AG04450 (cell line): ENCODE results near the gene MNAT1. TPM values are rescaled to one million over a fixed set of nuclear protein-coding genes. Genes with fewer than 3 reads are reported as not detected.

Experiments
- CTCF ChIA-PET: fragments of 300-600, 350-600 bp; formaldehyde crosslinking; extraction: SDS; loops from one replicate; lab custom pipeline; 2022; ENCODE audit warnings: antibody characterized with exemption, inconsistent platforms; lab: Charles Lee
- POLR2A ChIA-PET: fragments of 350-600 bp; formaldehyde crosslinking; extraction: SDS; loops from one replicate; lab custom pipeline; 2021; ENCODE audit warnings: antibody characterized with exemption, inconsistent platforms; lab: Yijun Ruan, JAX
- DNase-seq: peaks from one replicate; pipeline ENCODE4 v3.0.0-alpha.2; 2011; ENCODE audit warnings: low read depth, low spot score
- H3K27ac ChIP-seq: one replicate; pipeline ENCODE4 v1.5.1; 2012; ENCODE audit warnings: low read depth, low read length, control low read depth
- H3K27me3 ChIP-seq: one replicate; pipeline ENCODE4 v1.6.0; 2012; ENCODE audit warnings: low read length; ENCODE audit not compliant: control insufficient read depth, insufficient read depth
- H3K4me3 ChIP-seq: 2 replicates; pipeline ENCODE4 v1.5.1; 2011; ENCODE audit warnings: mild to moderate bottlenecking, low read depth, low read length, control low read depth
- H3K9me3 ChIP-seq: 2 replicates; pipeline ENCODE4 v1.5.1; 2012; ENCODE audit warnings: low read length; ENCODE audit not compliant: control insufficient read depth, insufficient read depth
- polyA plus RNA-seq: library from polyadenylated mRNA; depleted of rRNA; stranded (reverse); fragments of >200 nt; gene quantifications from 2 replicates; pipeline ENCODE4 v1.2.3, GENCODE V29; 2011; rRNA removed
- small RNA-seq: library from RNA; depleted of rRNA; stranded (forward); fragments of <200 nt; gene quantifications from one replicate; pipeline ENCODE3, GENCODE V24; 2012; ENCODE audit warnings: low read depth; ENCODE audit not compliant: insufficient read length
- TF ChIP-seq, protein P1 (sequence below): IDR thresholded peaks from 2 replicates; pipeline ENCODE4 v1.5.1; 2011; ENCODE audit warnings: low read depth, low read length, control low read depth, inconsistent platforms

Gene MNAT1
- polyA plus RNA-seq, 1 experiment, result 69.3 TPM

GRCh38 chr14:60989599-60989998 is 255.0 kb downstream of the MNAT1 start:
- no peak overlapping the region for H3K4me3 ChIP-seq
- no peak for DNase-seq
- TF ChIP-seq, protein P1, sequence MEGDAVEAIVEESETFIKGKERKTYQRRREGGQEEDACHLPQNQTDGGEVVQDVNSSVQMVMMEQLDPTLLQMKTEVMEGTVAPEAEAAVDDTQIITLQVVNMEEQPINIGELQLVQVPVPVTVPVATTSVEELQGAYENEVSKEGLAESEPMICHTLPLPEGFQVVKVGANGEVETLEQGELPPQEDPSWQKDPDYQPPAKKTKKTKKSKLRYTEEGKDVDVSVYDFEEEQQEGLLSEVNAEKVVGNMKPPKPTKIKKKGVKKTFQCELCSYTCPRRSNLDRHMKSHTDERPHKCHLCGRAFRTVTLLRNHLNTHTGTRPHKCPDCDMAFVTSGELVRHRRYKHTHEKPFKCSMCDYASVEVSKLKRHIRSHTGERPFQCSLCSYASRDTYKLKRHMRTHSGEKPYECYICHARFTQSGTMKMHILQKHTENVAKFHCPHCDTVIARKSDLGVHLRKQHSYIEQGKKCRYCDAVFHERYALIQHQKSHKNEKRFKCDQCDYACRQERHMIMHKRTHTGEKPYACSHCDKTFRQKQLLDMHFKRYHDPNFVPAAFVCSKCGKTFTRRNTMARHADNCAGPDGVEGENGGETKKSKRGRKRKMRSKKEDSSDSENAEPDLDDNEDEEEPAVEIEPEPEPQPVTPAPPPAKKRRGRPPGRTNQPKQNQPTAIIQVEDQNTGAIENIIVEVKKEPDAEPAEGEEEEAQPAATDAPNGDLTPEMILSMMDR, result no peak
- POLR2A ChIA-PET, result interaction anchor here (0.7 kb wide), 1 partner anchor 336 kb away, joined by 3 read pairs; no protein-coding TSS in a partner anchor
- no peaks in the 10 kb centered on the region for H3K27me3 ChIP-seq
- no peaks in the 10 kb centered on the region for H3K9me3 ChIP-seq
- H3K27ac ChIP-seq, result no peak overlapping the region
- CTCF ChIA-PET, result no interaction called here

DNA sequence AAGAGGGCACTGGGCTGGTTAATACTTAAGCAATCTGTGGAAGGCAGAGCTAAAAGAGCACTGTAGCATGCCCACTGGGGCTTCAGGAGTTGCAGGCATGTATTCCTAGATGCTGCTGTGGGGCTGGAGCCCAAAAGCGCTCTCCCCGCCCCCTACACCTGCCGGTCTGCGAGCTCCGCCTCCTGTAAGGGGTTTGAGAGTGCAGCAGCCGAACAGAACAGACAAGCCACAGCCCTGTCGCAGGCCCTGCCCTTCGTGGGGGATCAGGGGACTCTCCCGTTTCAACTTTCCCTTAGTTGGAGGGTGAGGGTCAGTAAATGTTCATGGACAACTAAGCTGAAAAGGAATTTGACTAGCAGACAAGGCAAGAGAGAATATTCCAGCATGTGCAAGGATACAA is 264.1 kb downstream of the MNAT1 start:
- no peak for DNase-seq
- Histone ChIP-seq H3K9me3 (no peaks in the 10 kb centered on the region; the same call in 1 of the 2 replicates), H3K27ac (no peak overlapping the region), H3K4me3 (no peak overlapping the region), H3K27me3 (no peaks in the 10 kb centered on the region)
- CTCF ChIA-PET, result no interaction called here
- POLR2A ChIA-PET, result no interaction called here
- TF ChIP-seq, protein P1, result no peak

DNA sequence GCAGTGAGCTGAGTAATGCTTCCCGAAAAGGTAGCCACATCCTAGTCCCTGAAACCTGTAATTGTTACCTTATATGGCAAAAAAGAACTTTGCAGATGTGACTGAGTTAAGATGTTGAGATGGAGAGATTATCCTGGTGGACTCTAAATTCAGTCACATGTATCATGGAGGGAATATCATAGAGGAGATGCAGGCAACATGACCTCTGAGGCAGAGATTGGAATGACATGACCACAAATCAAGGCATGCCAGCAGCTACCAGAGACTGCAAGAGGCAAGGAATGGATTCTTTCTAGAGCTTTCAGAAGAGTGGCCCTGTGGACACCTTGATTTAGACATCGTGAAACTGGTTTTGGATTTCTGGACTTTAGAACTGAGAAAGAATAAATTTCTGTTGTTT is 265.0 kb downstream of the MNAT1 start:
- TF ChIP-seq, protein P1, result no peak
- no peaks in the 10 kb centered on the region for H3K27me3 ChIP-seq
- ChIA-PET CTCF (interaction anchor here (0.5 to 2.3 kb wide), 2 partner anchors 26 to 279 kb away, joined by 3 to 6 read pairs; no protein-coding TSS in a partner anchor), POLR2A (no interaction called here)
- no peaks in the 10 kb centered on the region; the same call in 1 of the 2 replicates for H3K9me3 ChIP-seq
- no peak for DNase-seq
- H3K27ac ChIP-seq, result no peak overlapping the region
- H3K4me3 ChIP-seq, result no peak overlapping the region

DNA sequence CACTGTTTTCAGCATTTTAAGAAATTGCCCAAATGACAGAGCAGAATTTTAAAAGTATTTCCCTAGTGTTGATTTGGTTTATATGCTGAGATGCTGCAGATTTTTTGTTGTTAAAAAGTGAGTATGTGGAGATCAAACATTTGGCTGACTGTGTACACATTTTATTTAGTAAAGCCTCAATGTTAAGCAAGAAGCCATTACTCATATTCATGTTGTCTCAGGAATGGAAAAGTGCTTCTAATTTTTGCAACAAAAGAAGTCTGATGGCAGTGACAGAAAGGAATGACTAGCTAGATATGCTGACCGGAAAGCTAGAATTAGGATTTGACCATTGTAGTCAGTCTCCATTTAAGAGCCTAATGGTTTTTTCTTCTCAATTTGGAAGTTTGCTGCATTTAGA is 269.0 kb downstream of the MNAT1 start:
- Histone ChIP-seq H3K4me3 (no peak overlapping the region), H3K9me3 (no peaks in the 10 kb centered on the region), H3K27me3 (no peaks in the 10 kb centered on the region), H3K27ac (no peak overlapping the region)
- ChIA-PET POLR2A (no interaction called here), CTCF (no interaction called here)
- TF ChIP-seq, protein P1, result no peak
- DNase-seq, result no peak

GRCh38 chr14:61019537-61019936 is 285.0 kb downstream of the MNAT1 start:
- no peak overlapping the region for H3K27ac ChIP-seq
- POLR2A ChIA-PET, result no interaction called here
- DNase-seq, result no peak
- no peaks in the 10 kb centered on the region for H3K27me3 ChIP-seq
- CTCF ChIA-PET, result interaction anchor here (1.4 kb wide), 1 partner anchor 266 kb away, joined by 3 read pairs; no protein-coding TSS in a partner anchor
- TF ChIP-seq, protein P1, result no peak
- peaks cover 5% of the 10 kb centered on the region for H3K9me3 ChIP-seq
- H3K4me3 ChIP-seq, result no peak overlapping the region

Small RNA genes lying within 50 kb of the gene (small RNA-seq; reads per million reads assigned to genes)
- gene RNU6-398P, result not detected

Other genes with a start within 250 kb of the MNAT1 start
- 0.16 and 0.22 TPM in 2 replicates for gene C14orf39, start 248.7 kb upstream of the MNAT1 start, polyA plus RNA-seq
- gene SIX6, start 225.6 kb upstream of the MNAT1 start, polyA plus RNA-seq, result not detected in 2 replicates
- gene SIX1, start 85.3 kb upstream of the MNAT1 start, polyA plus RNA-seq, result 25.6 and 26.9 TPM in 2 replicates
- 17.7 and 21.8 TPM in 2 replicates for gene SIX4, start 10.4 kb upstream of the MNAT1 start, polyA plus RNA-seq
- gene TRMT5, start 246.3 kb downstream of the MNAT1 start, polyA plus RNA-seq, result 9.4 and 12.9 TPM in 2 replicates
- 43.8 and 57.3 TPM in 2 replicates for gene SLC38A6, start 246.5 kb downstream of the MNAT1 start, polyA plus RNA-seq